ENCODE results near the gene C2CD2L. TPM values are rescaled to one million over a fixed set of nuclear protein-coding genes. Genes with fewer than 3 reads are reported as not detected.

C2CD2L gene
- total and polyA plus RNA-seq, 2 of the 13 experiments (the other 11 are each of a cell fraction or from before 2014, with no cell fraction given), result 3.7 to 5.5 TPM

DNA sequence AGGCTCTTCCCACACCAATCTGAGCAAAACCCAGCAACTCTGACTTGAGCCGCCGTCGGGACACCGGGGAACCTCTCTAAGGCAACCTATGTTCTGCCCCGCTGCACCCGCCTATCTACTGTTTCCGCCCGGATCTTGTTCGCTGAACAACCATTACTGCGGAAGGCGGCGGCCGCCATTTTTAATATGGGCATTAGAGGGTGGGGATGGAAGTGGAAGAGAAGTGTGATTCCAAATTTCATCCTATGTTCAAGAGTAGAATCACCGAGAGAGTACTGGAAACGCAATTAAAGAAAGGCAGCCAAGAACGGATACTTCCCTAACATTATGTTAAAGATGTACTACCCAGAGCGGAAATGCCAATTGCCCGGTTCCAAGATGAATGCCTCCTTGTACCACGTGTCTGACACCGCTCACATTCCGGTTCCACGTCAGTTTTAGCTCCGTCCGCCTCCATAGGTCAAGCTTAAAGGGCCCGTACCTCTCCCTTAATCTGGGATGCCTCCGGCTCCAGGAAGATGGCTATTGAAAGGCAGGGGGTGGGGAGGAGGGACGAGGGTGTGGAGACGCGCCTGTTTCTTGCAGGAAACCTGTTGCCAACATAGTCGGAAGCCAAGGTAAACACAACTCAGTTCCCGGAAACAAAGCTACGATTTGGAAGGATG lies 5.3 kb upstream of the C2CD2L start, which contains the start of gene DPAGT1 (continued):
- TF ChIP-seq ZNF337 (CRISPR knock-in tag; IDR thresholded peaks at IDR 0.05; ENCODE audit: borderline replicate concordance, low read depth) (no peak), PAF1 (CRISPR knock-in tag; IDR thresholded peaks at IDR 0.05) (no peak), ZZZ3 (CRISPR knock-in tag; IDR thresholded peaks at IDR 0.05; ENCODE audit: borderline replicate concordance) (0 out of 2 replicates have a peak, but pooled peaks have one; percentile 18), ZNF670 (CRISPR knock-in tag; IDR thresholded peaks at IDR 0.05; ENCODE audit: borderline replicate concordance) (no peak), ZNF510 (CRISPR knock-in tag; IDR thresholded peaks at IDR 0.05; ENCODE audit: low read depth) (no peak), ZNF496 (CRISPR knock-in tag; IDR thresholded peaks at IDR 0.05; ENCODE audit: insufficient replicate concordance) (no peak), ZNF326 (CRISPR knock-in tag; IDR thresholded peaks at IDR 0.05; ENCODE audit: borderline replicate concordance) (no peak), SNAI1 (CRISPR knock-in tag; IDR thresholded peaks at IDR 0.05; ENCODE audit: borderline replicate concordance) (no peak), HNRNPLL (IDR thresholded peaks at IDR 0.05; ENCODE audit: low read depth, low read length, poor library complexity, severe bottlenecking) (no peak), SMARCE1 (IDR thresholded peaks at IDR 0.05; ENCODE audit: borderline replicate concordance) (no peak), ZNF7 (CRISPR knock-in tag; IDR thresholded peaks at IDR 0.05) (no peak), ZNF615 (CRISPR knock-in tag; IDR thresholded peaks at IDR 0.05; ENCODE audit: borderline replicate concordance) (peak; percentile 56; the same call in 1 of the 2 replicates), ZC3H4 (CRISPR knock-in tag; IDR thresholded peaks at IDR 0.05; ENCODE audit: borderline replicate concordance) (no peak), IRF2 (CRISPR knock-in tag; IDR thresholded peaks at IDR 0.05) (no peak; the same call in 1 of the 2 replicates), ZNF18 (CRISPR knock-in tag; IDR thresholded peaks at IDR 0.05; ENCODE audit: insufficient replicate concordance) (no peak), ZNF350 (CRISPR knock-in tag; IDR thresholded peaks at IDR 0.05; ENCODE audit: borderline replicate concordance, low read depth) (no peak), FOXJ3 (CRISPR knock-in tag; IDR thresholded peaks at IDR 0.05; ENCODE audit: borderline replicate concordance) (0 out of 2 replicates have a peak, but pooled peaks have one; percentile 13), RBM39 (IDR thresholded peaks at IDR 0.05; ENCODE audit: low read depth, low read length, poor library complexity, severe bottlenecking) (no peak)
- TF ChIP-seq, protein P1, sequence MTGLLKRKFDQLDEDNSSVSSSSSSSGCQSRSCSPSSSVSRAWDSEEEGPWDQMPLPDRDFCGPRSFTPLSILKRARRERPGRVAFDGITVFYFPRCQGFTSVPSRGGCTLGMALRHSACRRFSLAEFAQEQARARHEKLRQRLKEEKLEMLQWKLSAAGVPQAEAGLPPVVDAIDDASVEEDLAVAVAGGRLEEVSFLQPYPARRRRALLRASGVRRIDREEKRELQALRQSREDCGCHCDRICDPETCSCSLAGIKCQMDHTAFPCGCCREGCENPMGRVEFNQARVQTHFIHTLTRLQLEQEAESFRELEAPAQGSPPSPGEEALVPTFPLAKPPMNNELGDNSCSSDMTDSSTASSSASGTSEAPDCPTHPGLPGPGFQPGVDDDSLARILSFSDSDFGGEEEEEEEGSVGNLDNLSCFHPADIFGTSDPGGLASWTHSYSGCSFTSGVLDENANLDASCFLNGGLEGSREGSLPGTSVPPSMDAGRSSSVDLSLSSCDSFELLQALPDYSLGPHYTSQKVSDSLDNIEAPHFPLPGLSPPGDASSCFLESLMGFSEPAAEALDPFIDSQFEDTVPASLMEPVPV (CRISPR knock-in tag; IDR thresholded peaks at IDR 0.05), result no peak
- TF ChIP-seq, protein P2, sequence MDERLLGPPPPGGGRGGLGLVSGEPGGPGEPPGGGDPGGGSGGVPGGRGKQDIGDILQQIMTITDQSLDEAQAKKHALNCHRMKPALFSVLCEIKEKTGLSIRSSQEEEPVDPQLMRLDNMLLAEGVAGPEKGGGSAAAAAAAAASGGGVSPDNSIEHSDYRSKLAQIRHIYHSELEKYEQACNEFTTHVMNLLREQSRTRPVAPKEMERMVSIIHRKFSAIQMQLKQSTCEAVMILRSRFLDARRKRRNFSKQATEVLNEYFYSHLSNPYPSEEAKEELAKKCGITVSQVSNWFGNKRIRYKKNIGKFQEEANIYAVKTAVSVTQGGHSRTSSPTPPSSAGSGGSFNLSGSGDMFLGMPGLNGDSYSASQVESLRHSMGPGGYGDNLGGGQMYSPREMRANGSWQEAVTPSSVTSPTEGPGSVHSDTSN (CRISPR knock-in tag; IDR thresholded peaks at IDR 0.05), result no peak
- TF ChIP-seq, protein P3, sequence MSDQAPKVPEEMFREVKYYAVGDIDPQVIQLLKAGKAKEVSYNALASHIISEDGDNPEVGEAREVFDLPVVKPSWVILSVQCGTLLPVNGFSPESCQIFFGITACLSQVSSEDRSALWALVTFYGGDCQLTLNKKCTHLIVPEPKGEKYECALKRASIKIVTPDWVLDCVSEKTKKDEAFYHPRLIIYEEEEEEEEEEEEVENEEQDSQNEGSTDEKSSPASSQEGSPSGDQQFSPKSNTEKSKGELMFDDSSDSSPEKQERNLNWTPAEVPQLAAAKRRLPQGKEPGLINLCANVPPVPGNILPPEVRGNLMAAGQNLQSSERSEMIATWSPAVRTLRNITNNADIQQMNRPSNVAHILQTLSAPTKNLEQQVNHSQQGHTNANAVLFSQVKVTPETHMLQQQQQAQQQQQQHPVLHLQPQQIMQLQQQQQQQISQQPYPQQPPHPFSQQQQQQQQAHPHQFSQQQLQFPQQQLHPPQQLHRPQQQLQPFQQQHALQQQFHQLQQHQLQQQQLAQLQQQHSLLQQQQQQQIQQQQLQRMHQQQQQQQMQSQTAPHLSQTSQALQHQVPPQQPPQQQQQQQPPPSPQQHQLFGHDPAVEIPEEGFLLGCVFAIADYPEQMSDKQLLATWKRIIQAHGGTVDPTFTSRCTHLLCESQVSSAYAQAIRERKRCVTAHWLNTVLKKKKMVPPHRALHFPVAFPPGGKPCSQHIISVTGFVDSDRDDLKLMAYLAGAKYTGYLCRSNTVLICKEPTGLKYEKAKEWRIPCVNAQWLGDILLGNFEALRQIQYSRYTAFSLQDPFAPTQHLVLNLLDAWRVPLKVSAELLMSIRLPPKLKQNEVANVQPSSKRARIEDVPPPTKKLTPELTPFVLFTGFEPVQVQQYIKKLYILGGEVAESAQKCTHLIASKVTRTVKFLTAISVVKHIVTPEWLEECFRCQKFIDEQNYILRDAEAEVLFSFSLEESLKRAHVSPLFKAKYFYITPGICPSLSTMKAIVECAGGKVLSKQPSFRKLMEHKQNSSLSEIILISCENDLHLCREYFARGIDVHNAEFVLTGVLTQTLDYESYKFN (CRISPR knock-in tag; conservative IDR thresholded peaks at IDR 0.05), result no peak

Data from HepG2 (cell line).